Coronary artery (tissue), 2 donors: ENCODE results near the gene PSMB4.

Experiments used
- DNase-seq: peaks from one replicate; pipeline ENCODE4 v3.0.0-alpha.2; 2017; ENCODE audit warnings: low spot score
- H3K27ac ChIP-seq, 2 donors: fragments of 200-600 bp; sonication (generic); one replicate each; pipeline ENCODE4 v1.5.1; 2016 to 2019
- H3K4me3 ChIP-seq: fragments of 200-600 bp; sonication (generic); 2 replicates; pipeline ENCODE4 v1.5.1; 2016; ENCODE audit warnings: mild to moderate bottlenecking, moderate library complexity
- TF ChIP-seq, protein P1 (sequence below): fragments of 200-600 bp; sonication (generic); IDR thresholded peaks from one replicate; pipeline ENCODE4 v1.5.1; 2019; ENCODE audit warnings: antibody characterized with exemption

PSMB4 gene

DNA sequence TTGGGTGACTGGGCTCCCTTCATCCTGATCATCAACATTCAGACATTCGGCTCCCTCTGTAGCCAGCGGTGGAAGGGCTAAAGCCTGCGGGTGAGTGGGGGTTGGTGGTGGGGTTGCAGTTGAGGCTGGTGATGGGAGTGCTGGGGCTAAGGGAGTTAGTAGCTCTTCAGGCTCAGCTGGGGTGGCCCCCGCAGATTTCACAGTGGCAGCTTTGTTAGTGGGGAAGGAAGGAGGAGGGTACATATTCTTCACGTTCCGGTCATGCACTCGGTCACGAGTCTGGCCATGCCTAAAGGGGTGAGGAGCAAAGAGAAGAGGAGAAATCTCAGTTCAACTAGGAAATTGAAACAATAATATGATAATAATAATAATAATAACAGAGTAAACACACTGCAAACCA is 6.8 kb downstream of the PSMB4 start:
- Histone ChIP-seq H3K27ac (no peak overlapping the region), H3K4me3 (no peak overlapping the region)
- TF ChIP-seq, protein P1, sequence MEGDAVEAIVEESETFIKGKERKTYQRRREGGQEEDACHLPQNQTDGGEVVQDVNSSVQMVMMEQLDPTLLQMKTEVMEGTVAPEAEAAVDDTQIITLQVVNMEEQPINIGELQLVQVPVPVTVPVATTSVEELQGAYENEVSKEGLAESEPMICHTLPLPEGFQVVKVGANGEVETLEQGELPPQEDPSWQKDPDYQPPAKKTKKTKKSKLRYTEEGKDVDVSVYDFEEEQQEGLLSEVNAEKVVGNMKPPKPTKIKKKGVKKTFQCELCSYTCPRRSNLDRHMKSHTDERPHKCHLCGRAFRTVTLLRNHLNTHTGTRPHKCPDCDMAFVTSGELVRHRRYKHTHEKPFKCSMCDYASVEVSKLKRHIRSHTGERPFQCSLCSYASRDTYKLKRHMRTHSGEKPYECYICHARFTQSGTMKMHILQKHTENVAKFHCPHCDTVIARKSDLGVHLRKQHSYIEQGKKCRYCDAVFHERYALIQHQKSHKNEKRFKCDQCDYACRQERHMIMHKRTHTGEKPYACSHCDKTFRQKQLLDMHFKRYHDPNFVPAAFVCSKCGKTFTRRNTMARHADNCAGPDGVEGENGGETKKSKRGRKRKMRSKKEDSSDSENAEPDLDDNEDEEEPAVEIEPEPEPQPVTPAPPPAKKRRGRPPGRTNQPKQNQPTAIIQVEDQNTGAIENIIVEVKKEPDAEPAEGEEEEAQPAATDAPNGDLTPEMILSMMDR: no peak
- DNase-seq: no peak

DNA sequence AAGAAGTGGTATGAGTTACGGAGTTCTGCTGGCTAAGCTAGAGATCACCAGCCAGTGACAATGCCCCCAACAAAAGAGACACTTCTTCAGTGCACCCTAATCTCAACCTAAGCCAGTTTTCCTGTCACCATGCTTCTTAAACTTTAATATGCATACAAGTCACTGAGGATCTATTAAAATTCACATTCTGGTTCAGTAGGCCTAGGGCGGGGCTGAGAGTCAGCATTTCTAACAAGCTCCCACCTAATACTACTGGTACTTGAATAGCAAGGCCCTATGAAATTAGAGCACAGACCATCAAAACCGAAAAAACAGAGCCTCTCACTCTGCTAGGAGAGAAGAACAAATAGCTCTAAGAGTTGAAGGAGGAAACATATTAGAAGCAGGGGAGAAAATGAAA is 7.9 kb downstream of the PSMB4 start:
- DNase-seq: no peak
- Histone ChIP-seq H3K4me3 (no peak overlapping the region), H3K27ac (no peak overlapping the region)
- TF ChIP-seq, protein P1: no peak

DNA sequence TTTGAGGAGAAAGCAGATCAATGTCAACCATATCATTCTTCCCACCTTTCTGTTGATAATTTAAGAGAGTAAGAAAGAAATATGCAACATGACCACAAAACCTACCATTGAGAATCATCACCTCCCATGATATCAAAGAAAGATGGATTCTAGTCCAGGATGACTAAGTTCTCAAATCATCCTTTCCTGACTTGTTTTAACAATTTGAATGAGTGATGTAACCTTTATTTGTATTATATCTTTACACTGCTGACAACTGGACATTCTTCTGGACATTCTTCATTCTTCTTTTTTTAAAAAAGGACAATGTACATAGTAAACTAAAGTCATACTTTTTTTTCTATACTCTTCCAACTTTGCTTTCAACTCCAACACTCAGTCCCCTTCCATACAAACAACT is 9.5 kb downstream of the PSMB4 start:
- TF ChIP-seq, protein P1: no peak
- no peak overlapping the region for H3K4me3 ChIP-seq
- DNase-seq: no peak
- H3K27ac ChIP-seq: no peak overlapping the region

DNA sequence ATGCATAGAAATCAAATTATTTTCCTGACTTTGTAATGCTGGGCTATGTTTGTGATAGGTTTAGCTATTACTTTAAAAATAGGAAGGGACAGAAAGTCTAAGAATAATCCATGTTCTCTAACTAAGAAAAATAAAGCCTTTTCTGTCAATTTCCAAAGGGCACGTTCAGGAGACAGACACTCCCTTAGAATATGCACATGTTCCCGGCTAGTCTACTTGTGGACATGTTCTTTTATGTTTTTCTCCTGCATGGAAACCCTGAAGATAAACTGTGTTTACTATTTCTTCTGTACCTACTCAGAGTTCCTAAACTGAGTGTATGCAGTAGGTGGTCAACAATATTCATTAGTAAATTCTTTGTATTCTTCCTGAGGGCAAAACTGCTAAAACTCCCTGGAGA is 12.5 kb downstream of the PSMB4 start:
- H3K4me3 ChIP-seq: no peak overlapping the region
- DNase-seq: no peak
- no peak overlapping the region for H3K27ac ChIP-seq
- TF ChIP-seq, protein P1: no peak

DNA sequence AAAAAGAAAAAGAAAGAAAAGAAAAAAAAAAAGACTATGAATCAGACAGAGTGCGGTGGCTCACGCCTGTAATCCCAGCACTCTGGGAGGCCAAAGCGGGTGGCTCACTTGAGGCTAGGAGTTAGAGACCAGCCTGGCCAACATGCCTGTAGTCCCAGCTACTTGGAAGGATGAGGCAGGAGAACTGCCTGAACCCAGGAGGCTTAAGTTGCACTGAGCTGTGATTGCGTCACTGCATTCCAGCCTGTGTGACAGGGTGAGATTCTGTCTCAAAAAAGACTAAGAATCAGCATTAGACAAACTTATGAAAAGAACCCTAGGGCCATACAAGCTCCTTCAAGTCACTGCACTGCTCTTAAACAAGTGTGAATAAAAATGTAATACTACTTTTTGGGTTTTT is 16.9 kb downstream of the PSMB4 start:
- no peak for DNase-seq
- Histone ChIP-seq H3K4me3 (no peak overlapping the region), H3K27ac (no peak overlapping the region)
- TF ChIP-seq, protein P1: no peak

DNA sequence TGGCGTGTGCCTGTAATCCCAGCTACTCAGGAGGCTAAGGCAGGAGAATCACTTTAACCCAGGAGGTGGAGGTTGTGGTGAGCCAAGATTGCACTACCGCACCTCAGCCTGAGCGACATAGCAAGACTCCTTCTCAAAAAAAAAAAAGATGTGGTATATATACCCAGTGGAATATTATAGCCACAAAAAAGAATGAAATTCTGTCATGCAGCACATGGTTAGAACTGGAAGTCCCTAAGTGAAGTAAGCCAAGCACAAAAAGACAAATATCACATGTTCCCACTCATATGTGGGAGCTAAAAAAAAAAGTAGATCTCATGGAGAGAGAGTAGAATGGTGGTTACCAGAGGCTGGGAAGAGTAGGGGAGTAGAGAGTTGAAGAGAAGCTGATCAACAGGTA is 18.7 kb downstream of the PSMB4 start:
- no peak for DNase-seq

DNA sequence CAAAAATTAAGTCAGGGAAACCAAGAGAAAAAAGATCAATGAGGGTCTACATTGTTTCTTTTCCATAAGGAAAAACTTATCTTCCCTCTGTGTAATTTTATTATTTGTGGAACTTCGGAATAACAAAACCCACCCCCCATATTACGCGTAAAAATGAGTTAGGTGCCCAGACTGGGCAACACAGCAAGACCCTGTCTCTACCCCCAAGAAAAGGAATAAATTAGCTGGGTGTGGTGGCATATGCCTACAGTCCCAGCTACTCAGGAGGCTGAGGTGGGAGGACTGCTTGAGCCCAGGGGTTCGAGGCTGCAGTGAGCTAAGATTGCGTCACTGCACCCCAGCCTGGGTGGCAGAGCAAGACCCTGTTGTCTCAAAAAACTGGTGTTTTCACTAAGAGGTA is 20.4 kb downstream of the PSMB4 start:
- H3K27ac ChIP-seq: no peak overlapping the region
- TF ChIP-seq, protein P1: no peak
- DNase-seq: no peak
- no peak overlapping the region for H3K4me3 ChIP-seq

More for the DNA sequence above, 18.7 kb downstream of the PSMB4 start:
- Histone ChIP-seq H3K4me3 (no peak overlapping the region), H3K27ac (no peak overlapping the region)
- TF ChIP-seq, protein P1: no peak
